Hepatocyte (in vitro differentiated cells): ENCODE data around the gene GRHL1.

Source experiments
- EZH2 ChIP-seq: fragments of 200-600 bp; sonication (generic); IDR thresholded peaks from 2 replicates; pipeline ENCODE4 v1.6.1; 2016; ENCODE audit warnings: antibody characterized with exemption, mild to moderate bottlenecking, borderline replicate concordance
- EZH2phosphoT487 ChIP-seq: fragments of 200-600 bp; sonication (generic); IDR thresholded peaks from one replicate; pipeline ENCODE4 v1.6.1; 2018; ENCODE audit warnings: antibody characterized with exemption, mild to moderate bottlenecking, low read depth, moderate library complexity; ENCODE audit not compliant: unreplicated experiment, severe bottlenecking
- TF ChIP-seq, protein P1 (sequence below): fragments of 200-600 bp; sonication (generic); IDR thresholded peaks from 2 replicates; pipeline ENCODE4 v1.5.1; 2016; ENCODE audit warnings: antibody characterized with exemption, mild to moderate bottlenecking; ENCODE audit not compliant: poor library complexity

DNA sequence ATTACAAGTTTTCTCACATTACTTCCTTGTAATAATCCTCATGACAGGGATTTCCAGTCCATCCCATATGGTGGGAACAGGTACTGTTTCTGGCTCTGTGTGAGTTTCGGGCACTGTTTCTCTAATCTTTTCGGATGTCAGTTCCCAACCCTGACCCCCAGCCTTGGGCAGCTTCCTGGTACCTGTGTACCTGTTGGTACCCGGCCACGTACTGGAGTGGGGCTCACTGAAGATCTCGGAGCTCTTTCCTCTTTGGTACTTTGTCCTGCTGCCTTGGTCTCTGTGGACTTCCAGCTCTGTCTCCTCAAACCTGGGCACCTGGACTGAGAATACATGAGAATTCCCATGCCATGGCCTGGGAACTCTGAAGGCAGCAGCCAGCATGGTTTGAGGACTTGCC lies 36.8 kb downstream of the GRHL1 start:
- TF ChIP-seq, protein P1, sequence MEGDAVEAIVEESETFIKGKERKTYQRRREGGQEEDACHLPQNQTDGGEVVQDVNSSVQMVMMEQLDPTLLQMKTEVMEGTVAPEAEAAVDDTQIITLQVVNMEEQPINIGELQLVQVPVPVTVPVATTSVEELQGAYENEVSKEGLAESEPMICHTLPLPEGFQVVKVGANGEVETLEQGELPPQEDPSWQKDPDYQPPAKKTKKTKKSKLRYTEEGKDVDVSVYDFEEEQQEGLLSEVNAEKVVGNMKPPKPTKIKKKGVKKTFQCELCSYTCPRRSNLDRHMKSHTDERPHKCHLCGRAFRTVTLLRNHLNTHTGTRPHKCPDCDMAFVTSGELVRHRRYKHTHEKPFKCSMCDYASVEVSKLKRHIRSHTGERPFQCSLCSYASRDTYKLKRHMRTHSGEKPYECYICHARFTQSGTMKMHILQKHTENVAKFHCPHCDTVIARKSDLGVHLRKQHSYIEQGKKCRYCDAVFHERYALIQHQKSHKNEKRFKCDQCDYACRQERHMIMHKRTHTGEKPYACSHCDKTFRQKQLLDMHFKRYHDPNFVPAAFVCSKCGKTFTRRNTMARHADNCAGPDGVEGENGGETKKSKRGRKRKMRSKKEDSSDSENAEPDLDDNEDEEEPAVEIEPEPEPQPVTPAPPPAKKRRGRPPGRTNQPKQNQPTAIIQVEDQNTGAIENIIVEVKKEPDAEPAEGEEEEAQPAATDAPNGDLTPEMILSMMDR: no peak
- TF ChIP-seq EZH2 (no peak), EZH2phosphoT487 (no peak)
